ENCODE data around the gene MESP1. TPM values are rescaled to one million over a fixed set of nuclear protein-coding genes. Genes with fewer than 3 reads are reported as not detected.

The MESP1 gene
- total and polyA plus RNA-seq, 2 of the 13 experiments (the other 11 are each of a cell fraction or from before 2014, with no cell fraction given), result not detected

GRCh38 chr15:89769366-89769765, 18.3 kb upstream of the MESP1 start (continued):
- TF ChIP-seq ZHX2 (IDR thresholded peaks at IDR 0.05; ENCODE audit: low read depth), result no peak
- TF ChIP-seq ZHX2 (CRISPR knock-in tag; IDR thresholded peaks at IDR 0.05; ENCODE audit: borderline replicate concordance), result no peak

- 8% methylated on average over 3 of the region's 7 CpGs for WGBS (ENCODE audit: low lambda C conversion rate)
- FAIRE-seq (no peak), DNase-seq (ENCODE audit: low spot score) (no peak), ATAC-seq (peak; percentile 42)
- H3K27ac ChIP-seq (ENCODE audit: extremely low read length, insufficient read depth, low read length), result no peak overlapping the region
- H3K27me3 ChIP-seq (ENCODE audit: control insufficient read depth in 1 of 2, insufficient read depth in 2 of 2, low read length in 2 of 2), result peaks cover 0 to 4% of the 10 kb centered on the region in 2 experiments; a peak in 2 of 5 replicates
- TF ChIP-seq MLLT10 (CRISPR knock-in tag; IDR thresholded peaks at IDR 0.05) (no peak), BHLHE40 (IDR thresholded peaks at IDR 0.05; ENCODE audit: low read length) (0 out of 2 replicates have a peak, but pooled peaks have one; percentile 25), NCOA1 (CRISPR knock-in tag; IDR thresholded peaks at IDR 0.05) (no peak), KDM1A (CRISPR knock-in tag; IDR thresholded peaks at IDR 0.05) (no peak), ZNF263 (CRISPR knock-in tag; IDR thresholded peaks at IDR 0.05) (peak; percentile 60; the same call in 1 of the 2 replicates)
- no peak overlapping the region for H3K4me2 ChIP-seq (ENCODE audit: low read depth, low read length)
- no peak overlapping the region for H2AFZ ChIP-seq (ENCODE audit: low read length)
- H4K20me1 ChIP-seq (ENCODE audit: insufficient read depth, low read length), result no peaks in the 10 kb centered on the region
- intact Hi-C loops (cut with micrococcal nuclease; ENCODE audit: unreplicated experiment), result no loop called here
- H3K79me2 ChIP-seq (ENCODE audit: insufficient read depth, low read length), result no peaks in the 10 kb centered on the region
- H3K4me3 ChIP-seq (replicated peaks in 1 of 3; ENCODE audit: insufficient read depth in 1 of 3, low read depth in 2 of 3, low read length in 3 of 3), result no peak overlapping the region; a peak in 1 of 6 replicates
- BruUV-seq (replicated peaks), result no TSS peak
- no peaks in the 10 kb centered on the region for H3K36me3 ChIP-seq (replicated peaks in 1 of 2; ENCODE audit: control insufficient read depth in 1 of 2, insufficient read depth in 2 of 2, low read length in 2 of 2)
- H3K9ac ChIP-seq (ENCODE audit: insufficient read depth, low read depth, low read length), result no peak overlapping the region
- peaks cover 31% of the 10 kb centered on the region for H3K4me1 ChIP-seq (ENCODE audit: insufficient read depth, low read length)
- no peaks in the 10 kb centered on the region for H3K9me3 ChIP-seq (ENCODE audit: low read length)
- ChIA-PET CTCF (ENCODE audit: low intra/inter-chr PET ratio, low total read pairs) (no interaction called here), POLR2A (interaction anchor here (0.5 to 1.3 kb wide), 3 partner anchors 11 to 151 kb away, joined by 3 to 4 read pairs (median 3); partner anchors contain the start of gene ANPEP)
- in situ Hi-C loops (cut with HindIII; ENCODE audit: extremely low pct_ligation_motif_present, low pct_unique_long_range_greater_than_20kb), result no loop called here
Observed at GRCh38 chr15:89768071-89768500, 17.0 kb upstream of the MESP1 start.

All from HepG2 (cell line).